Hypothalamus (tissue), 51 donors: ENCODE results near the gene IL21R.

Experiments used
- DNase-seq, 51 donors: peaks; one replicate each; lab custom pipeline; 2025; lab: John Stamatoyannopoulos, UW

IL21R gene

GRCh38 chr16:27480761-27481160 lies 78.8 kb downstream of the IL21R start:
- DNase-seq: no peak

GRCh38 chr16:27481282-27481934 lies 79.4 kb downstream of the IL21R start:
- no peak for DNase-seq

- DNase-seq: no peak
Observed at GRCh38 chr16:27482397-27483087, 80.6 kb downstream of the IL21R start.

GRCh38 chr16:27483088-27483437 lies 81.1 kb downstream of the IL21R start:
- DNase-seq: no peak

- no peak for DNase-seq
Observed at GRCh38 chr16:27483624-27484023, 81.7 kb downstream of the IL21R start.

GRCh38 chr16:27485126-27485525 lies 83.2 kb downstream of the IL21R start:
- no peak for DNase-seq

- DNase-seq: no peak
Observed at GRCh38 chr16:27485811-27486210, 83.8 kb downstream of the IL21R start.

- DNase-seq: no peak
Observed at GRCh38 chr16:27486344-27486743, 84.4 kb downstream of the IL21R start.

- DNase-seq: no peak
Observed at GRCh38 chr16:27486760-27487159, 84.8 kb downstream of the IL21R start.

GRCh38 chr16:27489421-27489820 lies 87.4 kb downstream of the IL21R start:
- no peak for DNase-seq

GRCh38 chr16:27489906-27490305 lies 87.9 kb downstream of the IL21R start:
- DNase-seq: no peak

- no peak for DNase-seq
Observed at GRCh38 chr16:27491894-27492587, 90.1 kb downstream of the IL21R start.

GRCh38 chr16:27492588-27492979 lies 90.6 kb downstream of the IL21R start:
- no peak for DNase-seq

- DNase-seq: no peak
Observed at GRCh38 chr16:27495191-27495590, 93.2 kb downstream of the IL21R start.

- no peak for DNase-seq
Observed at GRCh38 chr16:27498031-27498825, 96.3 kb downstream of the IL21R start.

GRCh38 chr16:27498916-27499658 lies 97.1 kb downstream of the IL21R start:
- DNase-seq: peak in 1 of 51 donors; percentile 18

GRCh38 chr16:27499659-27500055 lies 97.7 kb downstream of the IL21R start:
- peak in 19 of 51 donors; percentile 5 to 67 (median 29) for DNase-seq

GRCh38 chr16:27500801-27501200 lies 98.8 kb downstream of the IL21R start:
- DNase-seq: no peak
